IPS-NIHi7 (cell line): ENCODE data around the gene CTBP2.
"Not testable (repeated sequence)": the region's sequence is repeated elsewhere in the genome, so short reads cannot be mapped to it uniquely, and the experiment has no call there.

Experiments used
- DNase-seq: peaks from one replicate; pipeline ENCODE4 v3.0.0; 2012; ENCODE audit warnings: mixed read lengths; ENCODE audit errors: extremely low spot score

The CTBP2 gene

DNA sequence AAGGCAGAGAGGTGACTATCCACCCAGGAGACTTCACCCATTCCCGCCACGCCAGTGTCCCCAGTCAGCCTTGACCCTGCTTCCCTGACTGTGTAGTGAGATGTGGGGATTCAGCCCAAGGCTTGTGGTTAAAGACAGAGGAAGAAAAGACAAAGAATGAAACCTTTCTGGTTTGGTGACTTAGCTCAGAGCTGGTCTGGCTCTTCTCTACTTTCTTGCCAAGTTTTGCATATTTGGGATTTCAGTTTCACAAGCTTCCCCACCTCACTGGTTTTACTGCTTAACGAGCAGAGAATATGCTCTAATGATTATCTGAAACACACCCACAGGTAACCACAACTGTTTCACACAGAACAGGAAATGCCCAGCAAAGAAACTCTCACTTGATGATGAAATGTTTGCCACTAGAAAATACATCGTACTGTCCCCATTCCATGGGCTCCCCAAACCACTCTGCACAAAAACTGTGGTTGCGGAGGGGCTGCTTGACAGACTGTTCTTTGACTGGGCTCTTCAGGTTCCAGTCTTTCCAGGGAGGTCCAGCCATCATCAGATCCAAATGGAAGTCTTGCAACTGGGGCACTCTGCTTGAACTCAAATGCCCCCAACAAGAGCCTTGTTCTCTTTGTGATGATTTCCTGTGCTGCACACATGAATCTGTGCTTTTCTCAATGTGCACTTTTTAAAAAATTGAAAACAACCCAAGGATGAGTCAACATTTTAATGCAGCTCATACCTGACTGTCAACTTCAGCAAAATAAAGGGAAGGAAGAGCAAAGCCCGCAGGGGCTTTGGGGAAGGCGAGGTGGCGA, 95.5 kb downstream of the CTBP2 start:
- DNase-seq: no peak

GRCh38 chr10:125063256-125063925, 97.0 kb downstream of the CTBP2 start:
- no peak for DNase-seq

DNA sequence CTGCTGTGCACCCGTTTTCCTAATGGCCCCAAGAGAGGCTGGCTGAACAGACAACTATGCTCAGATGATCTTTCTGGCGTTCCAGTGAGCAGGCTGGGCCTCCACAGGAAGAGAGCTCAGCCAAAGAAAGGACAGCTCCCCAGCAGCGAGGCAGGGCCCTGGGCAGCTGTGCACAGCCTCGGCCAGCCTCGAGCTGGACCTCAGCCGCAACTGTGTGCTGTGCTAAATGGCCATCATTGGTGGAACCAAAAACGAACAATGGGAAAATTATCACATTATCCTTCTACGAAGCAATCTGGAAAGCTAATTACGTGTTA, 97.5 kb downstream of the CTBP2 start:
- no peak for DNase-seq

DNA sequence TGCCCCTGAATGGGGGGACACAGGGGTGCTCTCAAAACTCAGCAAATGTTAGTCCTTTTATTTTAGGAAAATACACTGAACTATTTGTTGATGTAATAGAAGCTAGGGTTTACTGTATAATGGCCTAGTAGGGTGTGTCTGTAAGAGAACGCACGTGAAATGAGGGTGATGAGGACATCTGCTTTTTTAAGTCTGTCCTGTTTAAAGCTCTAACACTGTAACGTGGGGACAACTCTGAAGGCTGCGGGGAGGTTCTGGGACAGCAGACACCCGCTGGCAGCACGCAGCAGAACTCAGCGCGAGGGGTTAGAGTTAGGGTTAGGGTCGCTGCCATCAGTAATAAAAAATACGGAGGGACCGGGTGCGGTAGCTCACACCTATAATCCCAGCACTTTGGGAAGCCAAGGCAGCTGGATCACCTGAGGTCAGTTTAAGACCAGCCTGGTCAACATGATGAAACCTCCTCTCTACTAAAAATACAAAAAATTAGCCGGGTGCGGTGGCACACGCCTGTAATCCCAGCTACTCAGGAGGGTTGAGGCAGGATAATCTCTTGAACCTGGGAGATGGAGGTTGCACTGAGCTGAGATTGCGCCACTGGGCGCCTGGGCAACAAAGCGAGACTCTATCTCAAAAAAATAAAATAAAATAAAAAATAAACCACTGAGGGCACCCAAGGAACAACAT, 98.0 kb downstream of the CTBP2 start:
- no peak for DNase-seq

DNA sequence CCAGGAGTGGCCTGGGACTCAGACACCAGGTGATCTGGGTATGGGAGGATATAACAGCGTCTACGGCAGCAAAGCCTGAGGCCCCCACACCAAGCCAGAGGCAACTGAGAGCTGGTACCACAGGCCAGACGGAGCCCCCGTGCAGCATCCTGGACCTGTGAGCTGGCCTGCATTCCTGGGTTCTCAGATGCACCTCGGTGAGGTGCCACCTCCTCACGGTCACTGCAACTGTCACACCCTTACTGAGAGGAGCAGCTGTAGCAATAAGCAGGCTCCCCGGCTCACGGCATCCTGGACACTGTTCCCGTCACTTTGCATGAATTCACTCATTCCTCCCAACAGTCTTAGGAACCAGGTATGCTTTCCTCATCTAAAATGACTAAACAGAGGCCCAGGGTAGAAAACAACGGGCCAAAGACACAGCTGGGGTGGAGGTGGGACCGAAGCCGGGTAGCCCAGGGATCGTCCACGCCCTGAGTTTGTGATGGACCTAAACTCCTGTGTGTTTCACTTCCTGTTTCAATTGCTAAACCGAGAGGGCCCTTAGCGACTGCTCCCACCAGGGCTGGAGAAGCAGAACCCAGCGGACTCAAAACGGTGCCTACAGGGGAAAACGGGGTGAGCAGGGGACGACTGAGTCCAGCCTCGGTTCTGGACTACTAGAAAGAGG, 98.7 kb downstream of the CTBP2 start:
- no peak for DNase-seq

DNA sequence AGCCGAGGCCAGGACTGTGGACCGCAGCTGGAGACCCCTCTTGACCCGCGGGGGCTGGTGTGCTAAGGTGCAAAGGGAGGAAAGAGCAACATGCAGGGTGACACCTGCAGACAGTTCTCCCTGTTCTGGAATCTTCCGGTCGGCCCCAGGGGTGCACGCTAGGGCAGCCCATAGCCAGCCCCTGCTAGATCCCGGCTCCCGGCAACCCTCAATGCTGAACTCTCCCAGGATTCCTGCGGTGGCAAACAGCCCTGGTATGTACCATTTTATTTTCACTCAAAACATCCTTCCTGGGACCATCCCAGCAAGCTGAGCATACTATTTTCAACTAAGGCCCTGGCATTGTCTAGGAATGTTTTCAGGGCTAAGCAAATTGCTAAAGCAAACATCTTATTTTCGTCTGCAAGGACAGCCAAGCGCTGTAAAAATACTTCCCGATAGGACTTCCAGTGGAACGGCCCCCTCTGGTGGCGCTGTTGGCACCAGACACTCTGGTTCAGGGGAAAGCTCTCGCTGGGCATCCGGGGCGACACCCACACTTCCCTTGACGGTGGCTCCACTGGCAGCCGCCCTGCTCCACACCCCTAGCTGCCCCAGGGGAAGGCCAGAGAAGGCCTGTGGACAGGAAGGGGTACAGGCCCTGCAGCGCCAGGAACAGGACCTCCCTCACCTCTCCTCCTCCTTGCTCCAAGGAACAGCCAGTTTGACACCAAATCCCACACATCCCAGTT, 99.4 kb downstream of the CTBP2 start:
- DNase-seq: peak; percentile 77

DNA sequence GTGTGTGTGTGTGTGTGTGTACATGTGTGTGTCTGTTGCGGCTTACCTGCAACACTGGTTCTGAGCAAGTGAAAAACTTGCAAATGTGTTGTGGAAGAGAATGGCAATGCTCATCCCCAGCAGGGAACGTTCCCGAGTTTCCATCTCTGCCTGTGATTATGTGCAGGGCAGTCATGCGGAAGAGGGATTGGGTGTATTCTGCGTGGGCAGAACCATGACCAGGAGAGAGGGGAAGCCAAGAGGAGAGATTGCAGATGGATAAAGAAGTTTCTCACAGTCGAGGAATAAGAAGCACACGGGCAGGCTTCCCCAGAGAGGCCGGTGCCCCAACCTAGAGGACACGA, 99.9 kb downstream of the CTBP2 start:
- DNase-seq: no peak

- DNase-seq: no peak
These were observed 100.3 kb downstream of the CTBP2 start for GRCh38 chr10:125060026-125060425.

GRCh38 chr10:125059348-125059747, 101.0 kb downstream of the CTBP2 start:
- not testable (repeated sequence) for DNase-seq

DNA sequence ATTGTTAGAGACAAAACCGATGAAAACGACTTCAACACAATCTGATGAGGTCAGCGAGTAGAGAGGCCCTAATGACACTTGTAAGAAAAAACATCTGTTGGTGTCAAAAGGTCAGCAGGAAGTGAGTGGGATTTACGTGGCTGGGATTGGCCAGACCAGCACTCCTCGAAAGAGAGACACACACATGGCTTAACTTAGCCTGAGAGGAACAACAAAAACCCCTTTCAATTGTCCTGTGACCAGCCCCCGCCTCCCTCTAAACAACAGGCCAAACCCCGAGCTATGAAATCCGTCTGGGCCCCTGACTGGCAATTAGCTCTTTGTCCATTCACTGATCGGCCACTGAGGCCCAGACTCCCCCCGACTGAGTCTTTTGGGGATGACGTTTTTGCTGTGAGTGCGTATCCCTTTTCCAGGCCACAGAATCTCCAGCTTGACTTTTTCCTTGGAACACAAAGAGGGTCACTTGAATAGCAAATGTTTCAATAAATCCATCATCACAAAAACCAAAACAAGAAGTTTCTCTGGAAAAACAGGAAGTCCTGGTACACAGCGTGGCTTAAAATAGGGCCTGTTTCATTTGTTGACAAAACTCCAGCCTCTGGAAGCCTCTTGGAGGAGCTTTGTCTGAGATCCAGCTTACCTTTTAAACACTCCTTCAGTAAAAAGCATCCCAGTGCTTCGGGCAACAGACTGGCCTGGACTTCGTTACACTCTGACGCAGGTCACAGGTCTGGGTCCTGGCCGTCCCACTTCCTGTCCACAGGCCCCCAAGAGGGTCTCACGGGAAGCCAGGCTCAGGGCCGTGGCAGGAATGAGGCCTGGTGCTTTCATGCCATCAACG, 103.0 kb downstream of the CTBP2 start:
- no peak for DNase-seq

GRCh38 chr10:125056161-125057132, 103.9 kb downstream of the CTBP2 start:
- no peak for DNase-seq

DNA sequence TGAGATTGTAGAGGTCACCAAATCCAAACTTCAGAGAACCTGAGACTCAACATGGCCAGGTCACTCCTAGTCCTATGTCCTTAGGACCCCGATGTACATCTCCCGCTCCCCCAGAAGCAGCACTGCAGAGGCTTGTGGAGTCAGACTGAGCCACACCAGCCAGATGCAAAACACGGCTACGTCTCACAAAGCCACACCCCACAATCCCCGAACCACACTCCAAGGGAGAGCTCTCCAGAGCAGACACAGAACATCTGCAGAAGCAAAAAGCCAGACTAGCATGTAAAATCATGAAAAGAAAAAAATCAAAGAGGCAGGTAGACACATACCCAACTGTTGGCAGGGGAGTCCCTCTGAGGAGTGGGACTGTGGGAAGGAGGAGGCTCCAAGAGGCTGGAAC, 104.9 kb downstream of the CTBP2 start:
- DNase-seq: no peak

- DNase-seq: no peak
These were observed 105.6 kb downstream of the CTBP2 start for GRCh38 chr10:125054669-125055268.

DNA sequence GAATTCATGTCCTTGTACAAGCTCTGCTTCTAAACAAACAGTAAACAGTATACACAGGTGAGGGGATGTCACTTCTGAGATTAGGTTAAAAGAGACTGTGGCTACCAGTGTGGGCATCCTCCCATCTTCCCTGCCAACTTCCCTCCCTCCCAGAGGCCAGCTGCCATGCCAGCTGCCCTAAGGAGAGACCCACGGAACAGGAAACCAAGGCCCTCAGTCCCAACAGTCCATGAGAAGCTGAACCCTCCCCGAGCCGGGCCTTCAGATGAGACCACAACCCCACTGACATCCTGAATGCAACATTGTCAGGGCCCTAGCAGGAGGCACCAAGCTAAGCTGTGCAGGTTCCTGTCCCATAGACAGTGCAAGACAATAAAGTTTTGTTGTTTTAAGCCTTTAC, 106.1 kb downstream of the CTBP2 start:
- no peak for DNase-seq

DNA sequence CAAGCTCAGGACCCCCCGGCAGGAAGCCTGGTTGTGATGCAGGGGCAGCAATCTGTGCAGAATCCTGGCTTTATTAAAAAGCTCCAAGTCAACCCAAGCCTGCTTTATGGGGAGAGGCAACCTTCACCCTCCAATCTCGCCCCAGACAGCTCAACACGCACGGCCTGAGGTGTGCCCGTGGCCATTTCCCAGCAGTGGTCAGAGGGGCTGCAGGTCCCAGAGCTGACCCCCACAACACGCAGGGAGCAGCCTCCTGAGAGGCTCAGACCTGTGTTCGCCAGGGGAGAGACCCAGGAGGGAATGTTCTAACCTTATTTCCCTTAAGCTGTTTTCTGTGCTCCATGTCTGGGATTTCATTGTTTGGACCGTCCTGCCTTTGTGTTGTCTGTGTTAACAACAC, 108.2 kb downstream of the CTBP2 start:
- DNase-seq: no peak

DNA sequence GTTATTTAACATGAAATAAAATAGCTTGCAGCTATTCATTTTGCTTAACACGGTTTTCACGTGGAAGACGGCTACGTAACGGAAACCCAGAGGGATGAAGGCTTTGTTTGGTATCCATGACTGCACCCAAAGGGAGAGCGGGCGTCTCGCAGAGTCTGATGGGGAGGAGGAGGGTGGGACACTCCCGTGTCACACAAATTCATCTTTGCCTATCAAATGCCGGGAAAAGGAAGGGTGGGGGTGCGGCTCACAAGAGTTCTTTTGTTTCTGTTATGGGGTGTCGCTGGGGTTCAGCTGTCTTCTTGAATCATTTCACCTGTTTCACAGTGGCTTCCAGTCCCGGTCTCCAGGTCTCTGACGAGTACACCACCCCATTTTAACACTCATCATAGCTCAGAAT, 110.0 kb downstream of the CTBP2 start:
- no peak for DNase-seq

DNA sequence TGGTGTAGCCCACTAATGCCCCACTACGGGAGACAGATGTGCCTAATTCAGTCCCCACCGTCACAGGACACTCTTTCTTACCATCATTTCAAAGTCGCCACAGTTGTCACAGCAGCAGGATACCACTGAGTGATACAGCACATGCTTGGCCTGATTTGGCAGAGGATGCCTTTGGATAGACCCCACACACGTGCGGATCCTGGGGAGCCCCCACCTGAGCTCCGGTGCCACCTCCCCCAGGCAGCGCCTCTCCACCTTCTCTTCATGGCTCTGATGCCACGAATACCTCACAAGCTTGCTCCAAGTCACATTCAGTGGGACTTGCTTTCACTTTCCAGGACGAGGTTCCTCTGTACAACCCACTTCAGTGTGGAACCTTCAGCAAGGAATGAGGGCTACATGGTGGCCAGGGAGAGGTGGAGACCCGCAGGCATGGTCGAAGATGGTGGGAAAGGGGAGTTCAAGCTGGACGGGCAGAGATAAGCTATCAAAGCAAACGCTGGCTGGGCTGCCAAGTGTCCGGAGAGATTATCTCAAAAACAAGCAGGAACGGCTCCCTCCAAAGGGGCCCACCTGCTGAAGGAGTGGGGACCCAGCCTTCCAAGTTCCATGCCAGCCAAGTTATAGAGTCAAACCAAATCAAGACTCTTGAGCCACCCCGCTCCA, 111.0 kb downstream of the CTBP2 start:
- DNase-seq: no peak

GRCh38 chr10:125048094-125048864, 112.1 kb downstream of the CTBP2 start:
- DNase-seq: peak; percentile 94
